Parathyroid adenoma (tissue), 2 donors: Measurements from ENCODE around the gene KRT10.
A peak's percentile ranks its signal among the peaks of the same experiment; 100 is the strongest.

Source experiments
- H2AFZ ChIP-seq: fragments of 300-600 bp; sonication (generic); one replicate; pipeline ENCODE4 v1.7.0; 2017; ENCODE audit warnings: antibody characterized with exemption, mild to moderate bottlenecking
- H3K27ac ChIP-seq: fragments of 300-600 bp; sonication (generic); one replicate; pipeline ENCODE4 v1.7.0; 2017
- H3K27me3 ChIP-seq: fragments of 300-600 bp; sonication (generic); one replicate; pipeline ENCODE4 v1.7.0; 2017; ENCODE audit warnings: low read length; ENCODE audit not compliant: control insufficient read depth, insufficient read depth
- H3K36me3 ChIP-seq: fragments of 300-600 bp; sonication (generic); one replicate; pipeline ENCODE4 v1.7.0; 2017; ENCODE audit warnings: low read length; ENCODE audit not compliant: control insufficient read depth, insufficient read depth
- H3K4me1 ChIP-seq: fragments of 300-600 bp; sonication (generic); one replicate; pipeline ENCODE4 v1.7.0; 2017; ENCODE audit warnings: control low read depth
- H3K4me2 ChIP-seq: fragments of 300-600 bp; sonication (generic); one replicate; pipeline ENCODE4 v1.7.0; 2017; ENCODE audit warnings: low read length
- H3K4me3 ChIP-seq: fragments of 300-600 bp; sonication (generic); one replicate; pipeline ENCODE4 v1.7.0; 2017; ENCODE audit warnings: low read depth, low read length
- H3K79me2 ChIP-seq: fragments of 300-600 bp; sonication (generic); one replicate; pipeline ENCODE4 v1.7.0; 2017; ENCODE audit warnings: control low read depth
- H3K9ac ChIP-seq: fragments of 300-600 bp; sonication (generic); one replicate; pipeline ENCODE4 v1.7.0; 2017; ENCODE audit warnings: mild to moderate bottlenecking
- H3K9me3 ChIP-seq: fragments of 300-600 bp; sonication (generic); one replicate; pipeline ENCODE4 v1.7.0; 2017; ENCODE audit warnings: low read length; ENCODE audit not compliant: control insufficient read depth
- CTCF ChIP-seq: fragments of 300-600 bp; sonication (generic); IDR thresholded peaks from one replicate; pipeline ENCODE4 v1.7.0; 2017; ENCODE audit warnings: antibody characterized with exemption, mild to moderate bottlenecking
- donor health status: primary hyperparathyroidism.

The KRT10 gene

GRCh38 chr17:40795019-40795667, 27.3 kb downstream of the KRT10 start:
- no peak for TF ChIP-seq CTCF
- no peaks in the 10 kb centered on the region for H3K27me3 ChIP-seq
- no peak overlapping the region for H3K27ac ChIP-seq
- no peaks in the 10 kb centered on the region for H3K79me2 ChIP-seq
- no peak overlapping the region for H3K9ac ChIP-seq
- no peaks in the 10 kb centered on the region for H3K9me3 ChIP-seq
- H2AFZ ChIP-seq = no peak overlapping the region
- H3K4me3 ChIP-seq = no peak overlapping the region
- H3K36me3 ChIP-seq = no peaks in the 10 kb centered on the region
- H3K4me2 ChIP-seq = no peak overlapping the region
- no peaks in the 10 kb centered on the region for H3K4me1 ChIP-seq

- no peaks in the 10 kb centered on the region for H3K4me1 ChIP-seq
- H3K4me3 ChIP-seq = no peak overlapping the region
- H3K9ac ChIP-seq = no peak overlapping the region
- H3K27ac ChIP-seq = no peak overlapping the region
- no peak overlapping the region for H3K4me2 ChIP-seq
- H3K79me2 ChIP-seq = no peaks in the 10 kb centered on the region
- H3K27me3 ChIP-seq = no peaks in the 10 kb centered on the region
- no peak overlapping the region for H2AFZ ChIP-seq
- TF ChIP-seq CTCF = no peak
- no peaks in the 10 kb centered on the region for H3K36me3 ChIP-seq
- no peaks in the 10 kb centered on the region for H3K9me3 ChIP-seq
These were observed 27.9 kb downstream of the KRT10 start for GRCh38 chr17:40794466-40794865.

- no peak overlapping the region for H2AFZ ChIP-seq
- H3K4me2 ChIP-seq = no peak overlapping the region
- TF ChIP-seq CTCF = no peak
- H3K79me2 ChIP-seq = no peaks in the 10 kb centered on the region
- no peaks in the 10 kb centered on the region for H3K27me3 ChIP-seq
- no peaks in the 10 kb centered on the region for H3K36me3 ChIP-seq
- H3K27ac ChIP-seq = no peak overlapping the region
- H3K9me3 ChIP-seq = no peaks in the 10 kb centered on the region
- H3K4me1 ChIP-seq = no peaks in the 10 kb centered on the region
- no peak overlapping the region for H3K4me3 ChIP-seq
- no peak overlapping the region for H3K9ac ChIP-seq
These were observed 28.6 kb downstream of the KRT10 start for GRCh38 chr17:40793832-40794231.

- no peak overlapping the region for H3K4me3 ChIP-seq
- no peak overlapping the region for H3K9ac ChIP-seq
- no peak overlapping the region for H3K4me2 ChIP-seq
- H3K27me3 ChIP-seq = no peaks in the 10 kb centered on the region
- H3K9me3 ChIP-seq = no peaks in the 10 kb centered on the region
- no peaks in the 10 kb centered on the region for H3K36me3 ChIP-seq
- H3K27ac ChIP-seq = no peak overlapping the region
- no peaks in the 10 kb centered on the region for H3K4me1 ChIP-seq
- peak overlapping the region; percentile 21 for H2AFZ ChIP-seq
- H3K79me2 ChIP-seq = no peaks in the 10 kb centered on the region
- TF ChIP-seq CTCF = peak; percentile 75
These were observed 30.5 kb downstream of the KRT10 start for GRCh38 chr17:40791787-40792436.

- no peaks in the 10 kb centered on the region for H3K79me2 ChIP-seq
- no peak overlapping the region for H3K4me2 ChIP-seq
- no peak overlapping the region for H3K27ac ChIP-seq
- H3K4me3 ChIP-seq = no peak overlapping the region
- no peak overlapping the region for H3K9ac ChIP-seq
- H3K4me1 ChIP-seq = no peaks in the 10 kb centered on the region
- no peak for TF ChIP-seq CTCF
- no peaks in the 10 kb centered on the region for H3K27me3 ChIP-seq
- H3K9me3 ChIP-seq = no peaks in the 10 kb centered on the region
- no peak overlapping the region for H2AFZ ChIP-seq
- no peaks in the 10 kb centered on the region for H3K36me3 ChIP-seq
These were observed 31.3 kb downstream of the KRT10 start for GRCh38 chr17:40791111-40791510.
